NCI-H526 (cell line): ENCODE data around the gene GSTM5.
A peak's percentile ranks its signal among the peaks of the same experiment; 100 is the strongest.
"Not testable (repeated sequence)": the region's sequence is repeated elsewhere in the genome, so short reads cannot be mapped to it uniquely, and the experiment has no call there.

Experiments used
- DNase-seq, 2 experiments: peaks; one replicate each; lab custom pipeline; 2025; lab: John Stamatoyannopoulos, UW

Gene GSTM5

DNA sequence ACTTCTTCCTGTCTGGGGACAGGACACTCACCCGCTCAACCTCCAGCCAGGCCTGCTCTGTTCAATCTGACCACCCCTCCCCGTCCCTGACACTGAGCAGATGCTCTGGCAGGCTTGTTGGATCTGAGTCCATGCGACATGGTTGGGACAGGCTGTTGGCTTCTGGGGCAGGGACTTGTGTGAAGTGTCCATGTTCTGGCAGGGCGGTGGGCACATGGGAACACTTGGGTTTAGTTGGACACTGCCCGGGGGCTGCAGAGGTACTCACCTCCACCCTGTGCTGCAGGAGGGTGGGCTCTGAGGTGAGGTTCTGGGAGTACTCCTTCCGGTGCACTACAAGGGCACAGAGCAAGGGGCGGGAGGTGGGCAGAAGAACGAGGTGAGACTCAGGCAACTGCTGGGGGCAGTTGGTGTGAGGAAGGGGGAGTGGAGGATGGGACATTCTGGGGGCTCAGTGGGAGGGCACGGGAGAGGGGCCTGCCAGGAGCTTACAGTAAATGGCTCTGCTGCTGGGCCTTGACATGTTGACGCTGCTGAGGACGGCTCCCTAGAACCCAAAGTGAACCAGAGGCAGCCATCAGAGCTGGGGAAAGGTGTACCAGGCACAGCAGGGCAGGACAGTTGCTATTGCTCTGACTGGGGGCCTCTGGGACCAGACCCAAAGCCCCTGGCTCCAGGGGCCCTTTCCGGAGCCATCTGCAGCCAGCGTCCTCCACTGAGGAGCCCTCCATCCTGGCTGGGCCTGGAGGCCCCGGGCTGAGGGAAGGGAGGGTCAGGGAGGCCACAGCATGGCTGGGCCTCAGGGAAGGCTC, 49.4 kb downstream of the GSTM5 start:
- no peak for DNase-seq

DNA sequence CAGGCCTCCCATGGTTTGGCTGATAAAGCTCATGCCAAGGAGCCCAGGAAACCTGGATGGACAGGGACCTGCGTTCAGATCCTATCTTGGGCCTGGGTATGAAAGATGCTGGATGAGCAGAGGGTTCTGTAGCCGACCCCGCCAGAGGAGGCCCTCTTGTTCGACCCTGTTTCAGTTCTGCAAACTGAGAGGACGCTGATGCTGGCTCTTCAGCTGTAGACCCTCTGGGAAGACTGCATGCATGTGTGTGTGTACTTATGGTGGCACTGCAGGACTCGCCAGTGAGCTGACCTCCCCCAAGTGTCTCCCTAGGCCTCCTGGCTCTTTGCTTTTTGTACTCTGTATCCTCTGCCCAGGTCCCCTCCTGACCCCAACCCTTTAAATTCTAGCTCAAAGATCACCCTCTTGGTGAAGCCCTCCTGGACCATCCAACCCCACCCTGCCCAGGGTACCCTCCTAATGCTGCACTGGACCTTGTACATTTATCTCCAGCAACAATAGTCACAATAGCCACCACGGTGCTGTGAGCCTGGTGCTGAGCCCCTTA, 50.1 kb downstream of the GSTM5 start:
- no peak for DNase-seq

DNA sequence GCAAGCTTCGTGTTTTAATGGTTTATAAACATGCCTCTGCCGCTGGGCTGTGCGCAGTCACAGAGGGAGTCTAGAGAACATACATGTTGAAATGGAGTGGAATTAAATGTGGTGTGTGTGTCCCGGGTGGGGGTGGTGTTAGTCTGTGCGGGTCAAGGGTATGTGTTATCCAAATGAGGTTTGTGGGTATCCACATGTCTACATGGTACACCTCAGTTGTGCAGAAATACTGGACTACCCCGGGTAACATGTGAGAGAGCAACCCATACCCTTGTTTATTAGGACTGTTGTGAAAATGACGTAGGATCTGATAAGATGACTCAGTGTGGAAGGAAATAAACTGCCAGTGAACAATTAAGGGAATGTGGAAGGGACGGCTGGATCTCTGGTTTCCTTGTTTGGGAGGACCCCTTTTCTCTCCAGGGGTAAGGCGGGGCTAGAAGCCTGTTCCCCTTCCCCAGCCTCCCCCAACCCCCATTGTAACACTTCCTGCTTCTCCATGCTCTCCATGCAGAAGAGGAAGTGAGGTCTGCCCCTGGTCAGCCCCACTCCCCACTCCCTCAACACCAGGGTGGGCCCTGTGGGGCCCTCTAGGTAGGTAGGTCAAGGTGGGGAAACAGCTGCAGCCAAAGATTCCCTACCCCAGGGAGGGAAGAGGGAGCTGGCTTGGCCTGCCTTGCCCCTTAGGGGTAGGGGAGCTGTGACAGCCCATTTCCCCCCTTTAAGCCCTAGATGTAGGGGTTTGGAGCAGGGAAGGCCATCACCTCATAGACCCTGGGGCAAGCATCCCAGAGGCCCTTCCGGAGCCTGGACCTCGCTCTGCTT, 51.0 kb downstream of the GSTM5 start:
- no peak for DNase-seq

DNA sequence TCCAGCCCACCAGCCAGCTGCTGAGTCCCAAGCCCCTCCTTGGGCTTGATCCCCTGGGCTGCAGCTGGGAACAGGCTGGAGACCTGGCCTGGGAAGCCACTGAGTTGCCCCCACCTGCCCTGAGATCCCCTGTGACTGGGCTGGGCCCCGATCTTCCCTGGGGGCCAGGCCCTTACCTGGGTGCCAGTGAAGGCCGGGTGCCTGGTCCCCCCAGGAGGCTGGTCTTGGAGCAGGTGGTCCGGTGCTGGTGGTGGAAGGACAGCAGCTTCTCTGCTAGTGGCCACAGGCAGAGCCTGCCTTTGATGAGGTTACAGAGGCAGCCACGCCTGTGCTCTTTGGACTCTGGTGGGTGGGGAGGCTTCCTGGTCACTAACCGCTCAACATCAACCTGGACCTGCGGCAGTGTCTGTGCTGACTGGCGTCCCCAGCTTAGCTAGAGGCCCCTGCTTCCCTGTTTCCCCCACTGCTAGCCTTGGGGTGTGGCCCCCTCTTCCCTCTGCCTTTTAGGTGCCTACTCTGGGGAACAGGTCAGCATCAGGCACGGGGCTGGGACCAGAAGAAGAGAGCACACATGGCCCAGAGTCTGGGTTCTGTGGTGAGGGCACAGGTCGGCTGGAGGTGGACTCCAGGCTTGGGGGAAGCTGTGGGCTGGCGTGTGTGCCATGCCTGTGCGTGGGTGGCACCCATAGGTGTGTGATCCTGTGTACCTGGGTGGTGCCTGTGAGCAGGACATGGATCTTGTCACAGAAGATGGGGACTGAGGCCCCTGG, 51.8 kb downstream of the GSTM5 start, which contains the start of gene EPS8L3:
TSS of gene EPS8L3 (minus strand) at position 278 of the 770 bp plus-strand sequence. CDS start 2,174 bp downstream, outside the sequence.
- DNase-seq: peak in 1 of 2 experiments; percentile 60

DNA sequence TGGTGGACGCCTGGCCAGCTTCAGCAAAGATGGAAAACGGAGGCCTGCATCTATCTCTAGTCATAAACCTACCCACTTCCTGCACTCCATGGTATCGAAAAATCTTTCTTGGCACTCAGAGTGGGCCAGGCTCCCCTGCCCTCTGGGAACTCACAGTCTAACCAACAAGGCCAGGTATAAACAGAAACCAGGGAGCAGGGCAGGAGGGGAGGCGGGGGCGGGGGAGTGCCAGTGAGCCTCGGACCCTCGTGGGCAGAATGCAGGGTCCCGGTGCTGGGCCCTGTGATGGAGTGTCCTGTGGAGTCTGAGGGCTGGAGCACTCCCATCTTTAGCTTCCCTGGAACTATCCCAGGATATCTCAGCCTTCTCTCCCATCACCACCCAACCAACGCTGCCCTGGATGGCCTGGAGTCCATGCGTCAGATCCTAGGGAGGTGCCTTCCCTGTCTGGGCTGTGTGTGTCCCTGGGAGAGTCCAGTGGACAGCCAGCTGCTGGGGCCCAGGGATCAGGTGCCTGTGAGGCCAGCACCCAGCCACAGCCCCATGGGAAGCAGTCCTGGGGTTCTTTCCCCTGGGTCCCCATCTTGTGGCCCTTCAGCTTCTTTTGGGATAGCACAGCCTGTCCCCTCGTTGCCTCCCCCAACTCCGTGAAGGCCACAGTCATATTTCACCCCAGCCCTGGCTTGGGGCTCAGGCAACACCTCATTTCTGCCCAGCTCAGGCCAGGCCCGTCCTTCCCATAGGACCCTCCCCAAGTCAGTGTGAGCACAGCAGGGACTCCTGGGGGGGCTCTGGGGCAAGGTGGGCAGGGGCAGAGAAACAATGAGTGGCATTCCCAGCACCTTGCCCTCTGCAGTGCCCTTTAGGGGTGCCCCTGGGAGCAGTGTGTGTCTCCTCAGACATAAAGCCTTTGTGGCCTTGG, 52.8 kb downstream of the GSTM5 start:
- no peak for DNase-seq

DNA sequence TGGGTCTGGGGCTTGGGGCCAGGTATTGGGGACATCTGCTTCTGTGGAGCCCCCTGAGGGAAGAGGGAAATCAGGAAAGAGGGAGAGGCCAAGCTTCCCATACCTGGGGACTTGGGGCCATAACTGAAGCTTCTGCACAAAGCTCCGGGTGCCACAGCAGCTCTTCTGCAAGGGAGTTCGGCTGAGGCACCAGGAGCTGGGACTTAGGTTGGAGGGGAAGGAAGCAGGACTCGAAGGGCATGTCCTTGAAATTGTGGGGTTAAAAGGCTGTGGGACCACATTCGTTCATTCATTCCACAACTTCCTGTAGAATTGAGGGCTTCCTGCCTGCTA, 53.4 kb downstream of the GSTM5 start:
- DNase-seq: no peak

DNA sequence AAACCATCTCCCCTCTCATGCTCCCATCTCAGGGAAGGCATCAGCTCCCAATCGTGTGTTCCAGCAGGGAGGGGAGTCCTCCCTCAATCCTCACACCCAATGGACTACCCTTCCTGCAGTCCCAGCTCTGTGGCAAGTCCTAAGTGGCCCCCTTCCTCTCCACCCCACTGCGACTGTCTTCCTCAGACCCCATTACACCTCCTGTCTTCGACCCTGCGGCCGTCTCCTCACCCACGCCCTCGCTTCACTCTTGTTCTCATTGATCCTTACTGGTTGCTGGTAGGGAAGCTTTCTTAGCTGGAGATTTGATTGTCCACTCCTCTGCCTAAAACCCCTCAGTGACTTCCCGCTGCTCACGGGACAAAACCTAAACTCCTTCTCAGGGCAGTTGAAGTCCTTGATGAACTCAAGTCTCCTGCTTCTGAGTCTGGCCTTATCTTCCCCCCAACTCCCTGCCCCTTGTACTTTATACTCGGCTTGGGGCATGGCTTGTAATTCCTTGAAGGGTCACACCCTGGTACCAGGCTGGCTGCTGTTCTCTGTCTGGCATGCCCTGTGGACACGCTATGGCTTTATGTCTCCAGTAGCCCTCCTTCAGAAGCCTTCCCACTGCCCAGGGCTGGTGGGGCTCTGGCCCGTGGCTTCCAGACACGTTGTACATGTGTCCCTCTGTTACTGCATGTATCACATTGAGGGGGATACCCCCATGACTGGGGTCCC, 54.0 kb downstream of the GSTM5 start:
- no peak for DNase-seq

DNA sequence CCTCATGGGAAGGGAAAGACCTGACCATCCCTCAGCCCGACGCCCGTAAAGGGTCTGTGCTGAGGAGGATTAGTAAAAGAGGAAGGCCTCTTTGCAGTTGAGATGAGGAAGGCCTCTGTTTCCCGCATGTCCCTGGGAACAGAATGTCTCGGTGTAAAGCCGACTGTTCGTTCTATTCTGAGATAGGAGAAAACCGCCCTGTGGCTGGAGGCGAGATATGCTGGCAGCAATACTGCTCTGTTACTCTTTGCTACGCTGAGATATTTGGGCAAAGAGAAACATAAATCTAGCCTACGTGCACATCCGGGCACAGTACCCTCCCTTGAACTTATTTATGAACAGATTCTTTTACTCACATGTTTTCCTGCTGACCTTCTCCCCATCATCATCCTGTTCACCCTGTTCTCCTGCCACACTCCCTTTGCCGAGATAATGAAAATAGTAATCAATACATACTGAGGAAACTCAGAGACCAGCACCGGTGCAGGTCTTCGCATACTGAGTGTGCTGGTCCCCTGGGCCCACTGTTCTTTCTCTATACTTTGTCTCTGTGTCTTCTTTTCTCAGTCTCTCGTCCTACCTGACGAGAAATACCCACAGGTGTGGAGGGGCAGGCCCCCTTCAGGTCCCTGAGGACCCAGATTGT, 55.1 kb downstream of the GSTM5 start:
- not testable (repeated sequence) for DNase-seq
